GM21619 (cell line): ENCODE data around the gene CCDC34.
"Not testable (repeated sequence)": the region's sequence is repeated elsewhere in the genome, so short reads cannot be mapped to it uniquely, and the experiment has no call there.

Experiments
- ATAC-seq: cut with Tn5 transposase; IDR thresholded peaks from one replicate; pipeline ENCODE4 v1.9.1; 2021; ENCODE audit not compliant: unreplicated experiment

The CCDC34 gene

DNA sequence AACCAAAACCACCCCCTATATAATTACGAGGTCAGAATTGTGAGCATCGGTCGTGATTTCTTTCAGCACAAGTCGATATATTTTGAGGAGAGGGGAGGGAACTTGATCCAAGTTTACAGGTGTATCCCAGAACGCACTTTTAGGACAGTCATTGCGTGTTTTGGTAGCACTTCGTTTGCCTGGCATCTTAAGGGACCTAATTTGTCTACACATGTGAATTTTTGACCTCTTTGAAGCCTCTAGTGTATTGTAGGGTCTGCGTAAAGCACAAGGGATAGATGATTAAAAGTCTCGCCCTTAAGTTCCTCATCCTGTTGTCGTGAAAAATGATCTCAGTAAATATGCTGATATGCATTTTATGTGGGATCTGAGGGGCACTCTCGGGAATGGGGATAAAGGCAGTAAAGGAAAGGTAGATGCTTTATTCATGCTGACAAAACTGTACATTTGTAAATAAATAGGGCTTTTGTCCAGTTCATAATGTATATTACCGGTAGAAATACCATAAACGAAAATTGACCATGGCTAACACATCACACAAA lies 632 bp upstream of the CCDC34 start:
- no peak for ATAC-seq

DNA sequence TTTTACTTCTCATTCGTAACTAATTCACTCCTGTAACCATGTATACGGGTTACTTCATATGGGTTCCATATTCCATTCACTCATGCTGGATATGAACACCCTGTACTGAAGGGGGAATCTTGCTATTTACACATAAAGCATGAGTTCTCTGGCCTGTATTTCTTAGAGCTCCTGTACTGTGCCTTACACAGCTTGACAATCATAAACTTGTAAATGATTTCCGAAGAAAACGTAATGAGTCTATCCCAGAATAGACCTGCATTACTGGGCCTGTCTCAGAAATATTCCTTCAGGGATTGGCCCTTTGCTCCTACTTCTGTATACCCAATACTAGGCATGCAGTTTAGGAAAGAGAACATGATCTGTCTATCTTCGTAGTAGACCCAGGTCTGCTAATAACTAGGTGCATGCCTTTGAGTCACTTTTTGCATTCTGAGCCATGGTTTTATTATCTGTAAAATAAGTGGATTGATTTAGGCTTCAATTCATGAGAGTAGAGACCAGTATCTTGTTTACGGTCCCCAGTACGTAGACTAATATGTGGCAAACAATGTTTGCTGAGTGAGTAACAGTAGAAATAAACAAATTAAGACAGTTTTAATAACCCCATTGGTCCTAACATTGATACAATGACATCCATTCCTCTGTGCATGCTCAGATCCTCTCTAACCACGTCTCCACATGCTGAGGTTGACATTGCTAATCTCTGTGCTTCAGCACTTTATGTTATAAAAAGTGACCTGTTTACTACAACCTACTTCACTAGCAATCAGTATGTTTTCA lies 1.2 kb downstream of the CCDC34 start:
- no peak for ATAC-seq

DNA sequence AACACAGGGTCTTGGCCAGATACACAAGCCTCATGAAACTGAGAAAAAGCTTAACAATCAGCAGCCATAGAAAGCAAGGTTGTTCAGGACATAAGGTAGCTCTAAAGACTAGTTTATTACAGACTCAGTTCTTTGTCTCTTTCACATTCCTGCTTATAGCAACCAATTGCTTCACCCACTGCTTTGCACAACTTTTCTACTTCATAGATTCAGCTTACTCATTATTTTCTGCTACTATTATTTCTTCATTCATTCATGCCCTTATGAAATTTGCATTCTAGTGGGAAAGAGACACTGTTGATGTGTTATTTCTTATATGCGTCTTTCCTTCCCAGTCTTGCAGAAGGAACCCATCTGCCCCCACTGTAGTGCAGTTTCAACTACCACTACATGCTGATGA lies 4.7 kb downstream of the CCDC34 start:
- no peak for ATAC-seq

DNA sequence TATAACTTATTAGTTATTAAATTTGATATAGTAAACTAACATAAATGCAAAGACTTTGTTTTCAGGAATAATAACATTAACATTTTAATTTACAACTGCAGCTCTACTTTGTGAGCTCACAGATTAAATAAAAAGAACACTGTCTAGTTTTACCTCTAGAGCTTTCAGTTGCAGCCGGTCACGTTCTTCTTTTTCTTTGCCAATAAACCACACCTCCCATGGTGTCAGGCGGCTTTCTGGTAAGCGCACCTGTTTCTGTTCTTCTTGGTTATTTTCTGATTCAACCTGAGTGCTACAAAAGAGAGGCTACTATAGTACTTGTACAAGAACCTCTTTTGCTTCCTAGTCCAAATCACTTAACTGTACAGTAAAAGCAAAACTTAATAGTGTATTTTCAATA lies 5.8 kb downstream of the CCDC34 start:
- ATAC-seq: no peak

DNA sequence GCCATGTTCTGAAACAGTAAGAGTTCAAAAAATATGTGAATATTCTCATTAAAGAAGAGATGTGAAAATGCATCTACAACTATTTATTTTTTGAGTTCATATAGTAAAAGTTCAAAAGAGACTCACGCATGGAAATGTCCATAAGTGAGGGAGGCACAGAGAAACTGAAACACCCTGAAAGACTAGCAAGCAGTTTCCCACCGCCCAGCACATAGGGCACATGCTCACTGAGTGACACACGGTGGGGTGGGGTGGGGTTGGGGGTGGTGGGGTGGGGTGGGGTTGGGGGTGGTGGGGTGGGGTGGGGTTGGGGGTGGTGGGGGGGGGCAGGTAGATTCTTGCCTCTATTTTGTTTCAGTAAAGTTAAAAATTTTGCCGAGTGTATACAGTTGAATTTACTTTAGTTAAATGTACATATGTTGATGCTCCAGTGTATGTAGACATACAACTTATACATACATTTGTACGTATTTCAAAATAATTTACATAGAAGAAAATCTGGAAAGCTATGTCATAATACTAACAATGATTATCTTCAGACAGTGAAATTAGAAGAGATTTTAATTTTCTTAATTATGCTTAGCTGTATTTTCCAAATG lies 6.3 kb downstream of the CCDC34 start:
- no peak for ATAC-seq

- no peak for ATAC-seq
Measured at GRCh38 chr11:27355575-27356104, 7.4 kb downstream of the CCDC34 start.

- no peak for ATAC-seq
Measured at GRCh38 chr11:27354359-27354965, 8.6 kb downstream of the CCDC34 start.

DNA sequence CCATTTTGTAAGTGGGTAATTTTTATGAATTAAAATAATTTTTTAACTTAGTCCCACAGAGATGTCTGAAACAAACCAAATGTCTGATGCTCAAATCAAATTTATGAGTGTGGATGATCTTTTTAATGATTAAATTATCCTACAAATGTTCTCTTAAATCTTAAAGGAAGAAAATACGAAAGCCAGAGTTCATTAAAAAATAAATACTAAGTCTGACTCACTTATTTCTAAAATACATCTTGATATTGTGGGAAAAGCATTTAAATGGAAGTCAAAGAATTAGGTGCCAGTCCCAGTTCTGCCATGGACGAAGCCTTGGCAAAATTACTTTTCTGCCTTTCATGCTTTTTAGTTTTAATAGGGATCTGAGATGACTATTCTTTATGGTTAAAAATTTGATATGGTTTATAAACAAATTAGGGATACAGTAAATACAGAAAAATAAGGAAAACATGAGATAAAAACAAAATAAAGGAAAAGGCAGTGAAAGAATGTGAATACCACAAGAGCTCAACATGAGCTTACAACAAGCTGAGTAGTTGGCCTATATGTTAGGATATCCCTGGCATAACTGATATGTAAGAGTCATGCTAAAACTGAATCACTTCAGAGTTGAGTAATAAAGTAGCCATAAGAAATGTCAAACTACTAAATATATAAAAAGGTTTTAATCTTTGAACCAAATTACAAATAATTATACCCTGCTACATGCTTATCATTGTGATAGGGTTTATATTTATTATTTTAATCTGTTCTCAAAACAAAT lies 9.2 kb downstream of the CCDC34 start:
- no peak for ATAC-seq

DNA sequence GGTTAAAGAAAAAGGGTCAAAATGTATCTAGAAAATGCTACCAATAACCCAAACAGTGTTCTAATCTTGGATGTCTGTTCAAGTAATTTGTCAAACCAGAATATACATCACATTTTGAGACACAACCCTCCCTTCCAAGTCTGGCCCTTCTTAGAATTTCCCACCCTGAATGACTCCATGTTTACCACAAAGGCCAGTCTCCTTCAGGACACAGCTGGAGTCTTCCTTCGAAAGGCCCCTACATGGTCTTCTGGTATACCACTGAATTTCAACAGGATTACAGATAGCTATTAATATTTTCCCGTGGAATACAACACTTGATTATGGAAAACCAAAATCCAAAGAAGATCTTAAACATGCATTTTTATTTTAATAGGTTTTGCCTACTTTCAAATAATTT lies 10.2 kb downstream of the CCDC34 start:
- ATAC-seq: no peak

GRCh38 chr11:27350511-27350910 lies 12.5 kb downstream of the CCDC34 start:
- no peak for ATAC-seq

GRCh38 chr11:27349919-27350318 lies 13.1 kb downstream of the CCDC34 start:
- ATAC-seq: no peak

GRCh38 chr11:27348340-27348873 lies 14.6 kb downstream of the CCDC34 start:
- ATAC-seq: no peak

DNA sequence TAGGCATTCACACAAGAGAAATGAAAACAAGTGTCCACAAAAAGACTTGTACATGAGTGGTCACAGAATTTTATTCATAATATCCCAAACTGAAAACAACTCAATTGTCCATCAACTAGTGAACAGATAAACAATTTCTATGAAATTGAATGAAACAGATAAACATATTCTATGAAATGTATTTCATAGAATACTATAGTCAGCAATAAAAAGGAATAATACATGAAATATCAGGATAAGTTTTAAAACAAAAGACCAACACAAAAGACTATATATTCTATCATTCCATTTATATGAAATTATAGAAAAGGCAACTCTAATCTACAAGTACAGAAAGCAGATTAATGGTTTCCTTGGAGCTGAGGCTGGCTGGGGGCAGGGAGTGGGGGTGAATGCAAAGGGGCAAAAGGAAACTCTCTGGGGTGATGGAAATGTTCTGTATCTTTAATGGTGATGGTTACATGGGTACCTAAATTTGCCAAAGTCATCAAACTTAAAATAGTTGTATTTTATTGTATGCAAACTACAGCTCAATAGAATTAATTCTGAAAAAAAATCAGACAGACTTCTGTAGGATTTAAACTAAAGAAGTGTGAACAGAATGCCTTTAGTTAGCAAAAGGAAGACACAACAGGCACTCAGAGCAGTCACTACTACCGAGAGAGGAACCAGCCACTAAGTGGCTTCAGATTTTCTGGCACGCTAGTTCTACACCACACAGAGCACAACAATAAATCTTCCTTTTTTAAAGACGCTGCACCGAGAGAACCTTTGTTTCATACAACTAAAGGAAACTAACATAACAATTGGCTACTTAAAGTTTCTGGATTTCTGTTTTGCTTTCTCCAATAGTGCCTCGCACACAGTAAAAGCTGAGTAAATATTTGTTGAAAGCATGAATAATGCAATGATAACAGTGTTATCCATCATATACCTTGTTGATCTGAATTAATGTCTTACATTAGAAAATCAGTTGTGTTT lies 15.4 kb downstream of the CCDC34 start:
- ATAC-seq: no peak

DNA sequence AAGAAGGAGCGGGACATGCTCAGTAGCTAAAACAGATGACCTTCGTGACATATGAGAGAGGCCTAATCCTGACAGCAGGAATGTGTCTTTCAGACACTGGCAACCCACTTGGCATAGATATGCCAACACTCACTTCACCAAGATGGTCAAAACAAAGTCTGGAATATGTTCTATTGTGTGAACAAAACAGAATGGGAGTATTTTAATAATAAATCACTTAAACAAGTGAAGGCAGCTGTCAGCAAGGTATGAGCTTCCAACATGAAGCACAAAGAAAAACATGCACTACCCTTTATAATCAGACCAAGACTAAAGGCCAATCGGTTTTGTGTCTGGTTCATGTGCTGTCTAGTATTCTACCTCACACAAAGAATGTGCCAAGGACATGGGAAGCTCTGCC lies 23.1 kb downstream of the CCDC34 start:
- no peak for ATAC-seq

DNA sequence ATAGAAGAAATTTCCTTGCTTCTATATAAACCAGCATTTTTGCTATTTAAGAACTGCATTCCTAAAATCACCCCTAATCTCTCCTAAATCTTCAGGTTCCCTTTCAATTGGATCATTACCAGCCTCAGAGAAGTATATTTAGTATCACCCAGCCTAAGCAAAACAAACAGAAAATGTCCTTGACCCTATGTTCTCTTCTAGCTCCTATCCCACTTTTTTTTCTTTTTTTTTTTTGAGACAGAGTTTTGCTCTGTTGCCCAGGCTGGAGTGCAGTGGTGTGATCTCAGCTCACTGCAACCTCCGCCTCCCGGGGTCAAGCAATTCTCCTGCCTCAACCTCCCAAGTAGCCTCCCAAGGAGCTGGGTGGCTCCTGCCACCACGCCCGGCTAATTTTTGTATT lies 28.3 kb downstream of the CCDC34 start:
- ATAC-seq: not testable (repeated sequence)

DNA sequence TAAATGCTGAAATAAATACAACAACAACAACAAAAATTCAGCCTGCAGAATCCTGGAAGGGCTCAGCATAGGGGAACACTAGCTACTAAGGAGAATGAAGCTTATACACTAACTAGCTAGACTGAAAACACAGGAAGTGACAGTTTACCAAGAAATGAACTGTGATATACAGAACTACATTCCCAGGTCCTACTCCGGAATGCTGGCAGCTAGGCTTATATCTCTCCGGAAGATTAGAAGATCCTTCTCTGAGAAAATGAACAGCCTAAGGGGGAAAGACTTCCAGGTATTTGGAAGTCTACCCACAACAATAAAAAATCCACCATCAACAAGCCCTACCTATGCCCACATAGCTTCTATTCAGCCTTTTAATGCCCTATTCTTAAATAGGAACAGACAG lies 31.0 kb downstream of the CCDC34 start:
- ATAC-seq: no peak

DNA sequence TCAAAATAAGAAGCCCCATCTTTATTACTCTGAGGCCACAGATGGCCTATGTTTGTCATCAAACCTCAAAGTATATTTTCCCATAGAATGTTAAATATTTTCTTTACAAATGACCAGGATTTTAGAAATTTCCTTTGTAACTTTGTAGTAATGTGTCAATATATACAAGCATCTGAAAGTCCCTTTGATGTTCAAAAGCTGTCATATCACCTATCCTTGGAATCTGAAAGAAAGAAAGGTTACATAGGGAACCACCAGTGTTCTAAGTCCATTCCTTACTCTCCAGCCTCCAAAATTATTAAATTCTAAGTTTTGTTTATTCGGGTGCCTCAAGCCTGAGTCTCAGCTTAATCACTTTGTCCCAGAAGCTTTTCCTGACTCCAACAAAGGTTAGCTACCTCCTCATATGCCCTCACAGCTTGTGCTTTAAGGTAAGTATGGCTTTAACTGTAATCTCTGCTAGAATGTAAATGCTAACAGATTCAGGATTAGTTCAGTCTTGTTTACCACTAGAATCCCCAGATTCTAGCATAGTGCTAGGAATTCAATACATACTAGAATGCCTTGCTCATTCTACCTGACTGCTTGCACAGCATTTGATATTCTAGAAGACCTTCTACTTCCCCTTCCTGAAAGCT lies 32.3 kb downstream of the CCDC34 start:
- no peak for ATAC-seq

- no peak for ATAC-seq
Measured at GRCh38 chr11:27329867-27330632, 33.0 kb downstream of the CCDC34 start.
